A549 (cell line): ENCODE measurements around the gene FUT8.

Experiments
- CTCF ChIP-seq: fragments of >200 bp; sonication (Bioruptor Twin); formaldehyde crosslinking; IDR thresholded peaks from 3 replicates; pipeline ENCODE4 v1.5.1; 2016
- EHMT2 ChIP-seq: fragments of 200-600 bp; sonication (generic); IDR thresholded peaks from 2 replicates; pipeline ENCODE4 v1.6.1; 2016; ENCODE audit warnings: antibody characterized with exemption, low read depth, mild to moderate bottlenecking, moderate library complexity
- ELK1 ChIP-seq: fragments of 150-350 bp; IDR thresholded peaks from 2 replicates; pipeline ENCODE4 v1.6.1; 2014; ENCODE audit warnings: low read depth, mild to moderate bottlenecking, low read length
- PBX3 ChIP-seq: IDR thresholded peaks from 2 replicates; pipeline ENCODE4 v1.6.1; 2012
- POLR2A ChIP-seq: IDR thresholded peaks from 2 replicates; pipeline ENCODE4 v1.6.1; 2012; ENCODE audit warnings: mild to moderate bottlenecking, low read length
- RCOR1 ChIP-seq: fragments of 150-350 bp; IDR thresholded peaks from 2 replicates; pipeline ENCODE4 v1.6.1; 2014; ENCODE audit warnings: antibody characterized with exemption, low read length, low read depth
- RFX5 ChIP-seq: fragments of 450-650 bp; IDR thresholded peaks from 2 replicates; pipeline ENCODE4 v1.7.1; 2014; ENCODE audit warnings: antibody characterized with exemption, mild to moderate bottlenecking, moderate library complexity
- RNF2 ChIP-seq: fragments of 200-600 bp; sonication (generic); IDR thresholded peaks from 2 replicates; pipeline ENCODE4 v1.6.1; 2016; ENCODE audit warnings: low read depth, mild to moderate bottlenecking, antibody characterized with exemption, moderate library complexity, borderline replicate concordance
- SMC3 ChIP-seq: fragments of >200 bp; sonication (Bioruptor Twin); formaldehyde crosslinking; IDR thresholded peaks from 3 replicates; pipeline ENCODE4 v1.6.1; 2018; ENCODE audit warnings: inconsistent platforms

GRCh38 chr14:65623759-65624158 lies 211.2 kb downstream of the FUT8 start:
- no peak for TF ChIP-seq PBX3
- TF ChIP-seq EHMT2 = no peak
- no peak for TF ChIP-seq CTCF
- TF ChIP-seq ELK1 = no peak
- no peak for TF ChIP-seq RCOR1
- no peak for TF ChIP-seq POLR2A
- TF ChIP-seq RNF2 = no peak
- no peak for TF ChIP-seq RFX5
- no peak for TF ChIP-seq SMC3
